Kidney (tissue), 14 donors: ENCODE measurements around the gene OR51A7. TPM values are rescaled to one million over a fixed set of nuclear protein-coding genes. Genes with fewer than 3 reads are reported as not detected.

Source experiments
- DNase-seq, 5 donors: peaks; one replicate each; pipeline ENCODE4 v3.0.0-alpha.2; 2013 to 2020
- FAIRE-seq: peaks from 2 replicates; lab custom pipeline; 2012; peaks lifted over from hg19 to GRCh38; lab: Jason Lieb, UNC
- H3K27ac ChIP-seq, 2 donors: one replicate each; pipeline ENCODE4 v1.7.0; 2013; ENCODE audit warnings: low read depth in 2 of 2, low read length in 2 of 2, inconsistent platforms in 1 of 2
- H3K27me3 ChIP-seq: one replicate; pipeline ENCODE4 v1.7.1; 2013; ENCODE audit warnings: low read length, inconsistent platforms; ENCODE audit not compliant: control insufficient read depth, insufficient read depth
- H3K36me3 ChIP-seq, 3 donors: one replicate each; pipeline versions ENCODE4 v1.7.0 to v1.7.1; 2013; ENCODE audit warnings: low read length in 3 of 3, control low read depth in 1 of 3, inconsistent platforms in 1 of 3; ENCODE audit not compliant: insufficient read depth in 3 of 3, control insufficient read depth in 2 of 3
- H3K4me1 ChIP-seq, 3 donors: one replicate each; pipeline versions ENCODE4 v1.7.0 to v1.7.1; 2013; ENCODE audit warnings: low read length in 3 of 3, inconsistent platforms in 1 of 3, low read depth in 1 of 3; ENCODE audit not compliant: control insufficient read depth in 2 of 3, insufficient read depth in 2 of 3
- H3K4me3 ChIP-seq, 3 donors: one replicate each; pipeline versions ENCODE4 v1.7.0 to v1.8.1; 2013; ENCODE audit warnings: low read length in 3 of 3, control low read depth in 1 of 3, inconsistent platforms in 1 of 3
- H3K9ac ChIP-seq, 3 donors: one replicate each; pipeline versions ENCODE4 v1.7.0 to v1.7.1; 2013; ENCODE audit warnings: low read length in 3 of 3, control low read depth in 1 of 3, inconsistent platforms in 1 of 3
- H3K9me3 ChIP-seq, 3 donors: one replicate each; pipeline versions ENCODE4 v1.7.0 to v1.7.1; 2013; ENCODE audit warnings: low read length in 3 of 3, control low read depth in 1 of 3, inconsistent platforms in 1 of 3; ENCODE audit not compliant: control insufficient read depth in 2 of 3, insufficient read depth in 1 of 3
- intact Hi-C: fragments of 100-400 bp; cut with DNase I; formaldehyde crosslinking; loops from one replicate; pipeline ENCODE4 v1.11.1; 2022
- polyA plus RNA-seq: library from polyadenylated mRNA; stranded (reverse); fragments of 350-450 nt; fragmentation: Illumina TruSeq; extraction: RNeasy Lipid Tissue Mini Kit (QIAGEN cat#74804); gene quantifications from one replicate; pipeline ENCODE4 v1.2.3, GENCODE V29; 2014; ENCODE audit warnings: low read depth, low replicate concordance; ENCODE audit not compliant: insufficient read depth
- total RNA-seq: library from RNA; stranded (reverse); fragmentation: NEBNext Ultra II Directional; extraction: Animal tissue kit (Norgen Biotek cat#: 25700); gene quantifications from one replicate; pipeline ENCODE4 v1.2.1, GENCODE V29; 2021
- TF ChIP-seq, protein P1 (sequence below): IDR thresholded peaks from 3 replicates; pipeline ENCODE4 v1.5.1; 2012; ENCODE audit warnings: mild to moderate bottlenecking, moderate library complexity, borderline replicate concordance; ENCODE audit not compliant: insufficient read depth; ENCODE audit errors: extremely low read depth
- donor health status: control.
- donor health status: control.
- donor health status: control.
- donor health status: control.
- donor health status: control.
- donor health status: DM: yes; HTN: yes; CAD: no.
- donor health status: Normal renal cell carcinoma (clear cell type).

Gene OR51A7
- total and polyA plus RNA-seq, 2 donors from 2014 or later = not detected

- H3K27ac ChIP-seq = no peak overlapping the region
- H3K27me3 ChIP-seq = no peaks in the 10 kb centered on the region
- no peaks in the 10 kb centered on the region for H3K4me1 ChIP-seq
- FAIRE-seq (no peak), DNase-seq (no peak)
- no peak overlapping the region for H3K4me3 ChIP-seq
- no peak overlapping the region for H3K9ac ChIP-seq
- TF ChIP-seq, protein P1, sequence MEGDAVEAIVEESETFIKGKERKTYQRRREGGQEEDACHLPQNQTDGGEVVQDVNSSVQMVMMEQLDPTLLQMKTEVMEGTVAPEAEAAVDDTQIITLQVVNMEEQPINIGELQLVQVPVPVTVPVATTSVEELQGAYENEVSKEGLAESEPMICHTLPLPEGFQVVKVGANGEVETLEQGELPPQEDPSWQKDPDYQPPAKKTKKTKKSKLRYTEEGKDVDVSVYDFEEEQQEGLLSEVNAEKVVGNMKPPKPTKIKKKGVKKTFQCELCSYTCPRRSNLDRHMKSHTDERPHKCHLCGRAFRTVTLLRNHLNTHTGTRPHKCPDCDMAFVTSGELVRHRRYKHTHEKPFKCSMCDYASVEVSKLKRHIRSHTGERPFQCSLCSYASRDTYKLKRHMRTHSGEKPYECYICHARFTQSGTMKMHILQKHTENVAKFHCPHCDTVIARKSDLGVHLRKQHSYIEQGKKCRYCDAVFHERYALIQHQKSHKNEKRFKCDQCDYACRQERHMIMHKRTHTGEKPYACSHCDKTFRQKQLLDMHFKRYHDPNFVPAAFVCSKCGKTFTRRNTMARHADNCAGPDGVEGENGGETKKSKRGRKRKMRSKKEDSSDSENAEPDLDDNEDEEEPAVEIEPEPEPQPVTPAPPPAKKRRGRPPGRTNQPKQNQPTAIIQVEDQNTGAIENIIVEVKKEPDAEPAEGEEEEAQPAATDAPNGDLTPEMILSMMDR = no peak
- no peaks in the 10 kb centered on the region for H3K36me3 ChIP-seq
- no peaks in the 10 kb centered on the region for H3K9me3 ChIP-seq
- intact Hi-C loops = no loop called here
These were observed 53.8 kb downstream of the OR51A7 start for GRCh38 chr11:4957396-4957795.

Other genes with a start within 250 kb of the OR51A7 start
- 1.2 TPM for gene OR51E2, start 205.9 kb upstream of the OR51A7 start, total RNA-seq
- gene OR51E2, start 205.9 kb upstream of the OR51A7 start, polyA plus RNA-seq = 0.95 TPM
- gene MMP26, start 199.0 kb upstream of the OR51A7 start, total RNA-seq = not detected
- not detected for gene MMP26, start 199.0 kb upstream of the OR51A7 start, polyA plus RNA-seq
- gene OR51F1, start 133.8 kb upstream of the OR51A7 start, total RNA-seq = not detected
- not detected for gene OR51F1, start 133.8 kb upstream of the OR51A7 start, polyA plus RNA-seq
- not detected for gene OR52R1, start 99.4 kb upstream of the OR51A7 start, total RNA-seq
- gene OR52R1, start 99.4 kb upstream of the OR51A7 start, polyA plus RNA-seq = not detected
- gene OR51F2, start 82.5 kb upstream of the OR51A7 start, total RNA-seq = not detected
- gene OR51F2, start 82.5 kb upstream of the OR51A7 start, polyA plus RNA-seq = not detected
- gene OR51S1, start 54.6 kb upstream of the OR51A7 start, total RNA-seq = not detected
- not detected for gene OR51S1, start 54.6 kb upstream of the OR51A7 start, polyA plus RNA-seq
- not detected for gene OR51T1, start 21.9 kb upstream of the OR51A7 start, total RNA-seq
- not detected for gene OR51T1, start 21.9 kb upstream of the OR51A7 start, polyA plus RNA-seq
- not detected for gene OR51G2, start 15.6 kb downstream of the OR51A7 start, total RNA-seq
- gene OR51G2, start 15.6 kb downstream of the OR51A7 start, polyA plus RNA-seq = not detected
- gene OR51G1, start 20.6 kb downstream of the OR51A7 start, total RNA-seq = not detected
- not detected for gene OR51G1, start 20.6 kb downstream of the OR51A7 start, polyA plus RNA-seq
- not detected for gene OR51A4, start 43.8 kb downstream of the OR51A7 start, total RNA-seq
- not detected for gene OR51A4, start 43.8 kb downstream of the OR51A7 start, polyA plus RNA-seq
- gene OR51A2, start 51.9 kb downstream of the OR51A7 start, total RNA-seq = not detected
- not detected for gene OR51A2, start 51.9 kb downstream of the OR51A7 start, polyA plus RNA-seq
- not detected for gene OR51L1, start 91.1 kb downstream of the OR51A7 start, total RNA-seq
- gene OR51L1, start 91.1 kb downstream of the OR51A7 start, polyA plus RNA-seq = not detected
- not detected for gene OR52J3, start 142.7 kb downstream of the OR51A7 start, total RNA-seq
- not detected for gene OR52J3, start 142.7 kb downstream of the OR51A7 start, polyA plus RNA-seq
- gene OR52E2, start 155.8 kb downstream of the OR51A7 start, total RNA-seq = not detected
- not detected for gene OR52E2, start 155.8 kb downstream of the OR51A7 start, polyA plus RNA-seq
- not detected for gene OR52E1, start 165.8 kb downstream of the OR51A7 start, total RNA-seq
- not detected for gene OR52E1, start 165.8 kb downstream of the OR51A7 start, polyA plus RNA-seq
- gene OR52A5, start 234.6 kb downstream of the OR51A7 start, total RNA-seq = not detected
- gene OR52A5, start 234.6 kb downstream of the OR51A7 start, polyA plus RNA-seq = not detected